Posterior vena cava (tissue), 2 donors: Measurements from ENCODE around the gene PLEKHF1. TPM values are rescaled to one million over a fixed set of nuclear protein-coding genes. Genes with fewer than 3 reads are reported as not detected.

Source experiments
- DNase-seq: peaks from one replicate; pipeline ENCODE4 v3.0.0-alpha.2; 2020; ENCODE audit warnings: low spot score
- intact Hi-C, 2 donors: fragments of 100-400 bp; cut with DNase I; formaldehyde crosslinking; loops; one replicate each; pipeline versions ENCODE4 v1.14.1 to v1.14.2; 2022 to 2023
- total RNA-seq, 2 donors: library from RNA; stranded (reverse); fragmentation: NEBNext Ultra II Directional; extraction: Animal tissue kit (Norgen Biotek cat#: 25700); gene quantifications; one replicate each; pipeline ENCODE4 v1.2.1, GENCODE V29; 2021
- donor health status: DM: yes; HTN: yes; CAD: no.
- donor health status: DM: yes; HTN: yes; CAD: no.

PLEKHF1 gene
- total RNA-seq, 2 donors from 2014 or later: 20.7 to 21.0 TPM

- intact Hi-C loops: loop anchor here in 1 of 2 donors (5.0 kb wide), 1 partner anchor 44 kb away; the partner anchor contains the start of gene PLEKHF1
- DNase-seq: peak; percentile 16
Observed at GRCh38 chr19:29711584-29712132, 46.4 kb downstream of the PLEKHF1 start.

- intact Hi-C loops: loop anchor here in 1 of 2 donors (5.0 kb wide), 1 partner anchor 46 kb away; the partner anchor contains the start of gene PLEKHF1
- DNase-seq: peak; percentile 40
Observed at GRCh38 chr19:29712744-29713516, 47.7 kb downstream of the PLEKHF1 start.

GRCh38 chr19:29714371-29714952 lies 49.2 kb downstream of the PLEKHF1 start:
- DNase-seq: no peak
- intact Hi-C loops: loop anchor here in 1 of 2 donors (5.0 kb wide), 1 partner anchor 47 kb away; the partner anchor contains the start of gene PLEKHF1

GRCh38 chr19:29714953-29715700 lies 49.9 kb downstream of the PLEKHF1 start, which contains the start of gene C19orf12:
TSS of gene C19orf12 (minus strand) at chr19:29715261. CDS start at chr19:29708413, 6,848 bp downstream.
- DNase-seq: peak; percentile 88
- intact Hi-C loops: loop anchor here in 1 of 2 donors (5.0 kb wide), 2 partner anchors 48 to 103 kb away; partner anchors contain the start of gene PLEKHF1

GRCh38 chr19:29715701-29716581 lies 50.7 kb downstream of the PLEKHF1 start:
- no peak for DNase-seq
- intact Hi-C loops: loop anchor here (2.0 to 5.0 kb wide), 2 partner anchors 104 to 107 kb away; no protein-coding TSS in a partner anchor

GRCh38 chr19:29717051-29717450 lies 51.8 kb downstream of the PLEKHF1 start:
- intact Hi-C loops: loop anchor here (2.0 to 5.0 kb wide), 2 partner anchors 105 to 108 kb away; no protein-coding TSS in a partner anchor
- DNase-seq: peak; percentile 51

- DNase-seq: peak; percentile 53
- intact Hi-C loops: no loop called here
Observed at GRCh38 chr19:29724102-29724641, 58.9 kb downstream of the PLEKHF1 start.

- intact Hi-C loops: no loop called here
- peak; percentile 68 for DNase-seq
Observed at GRCh38 chr19:29724746-29725145, 59.5 kb downstream of the PLEKHF1 start.

Other genes with a start within 250 kb of the PLEKHF1 start
- not detected for gene VSTM2B, start 139.5 kb upstream of the PLEKHF1 start, total RNA-seq
- gene POP4, start 59.2 kb upstream of the PLEKHF1 start, total RNA-seq: 10 to 100 TPM; 41.4 to 49.1 TPM
- gene C19orf12, start 49.8 kb downstream of the PLEKHF1 start, total RNA-seq: 10 to 100 TPM; 26.7 to 29.8 TPM
- gene CCNE1, start 146.5 kb downstream of the PLEKHF1 start, total RNA-seq: 1 to 10 TPM in 1 of 2 donors, under 1 TPM in 1; 0.71 to 1.0 TPM